Hepatocyte (in vitro differentiated cells): ENCODE data around the gene ARRDC1.

Experiments
- EZH2phosphoT487 ChIP-seq: fragments of 200-600 bp; sonication (generic); IDR thresholded peaks from one replicate; pipeline ENCODE4 v1.6.1; 2018; ENCODE audit warnings: antibody characterized with exemption, mild to moderate bottlenecking, low read depth, moderate library complexity; ENCODE audit not compliant: unreplicated experiment, severe bottlenecking
- TF ChIP-seq, protein P1 (sequence below): fragments of 200-600 bp; sonication (generic); IDR thresholded peaks from 2 replicates; pipeline ENCODE4 v1.5.1; 2016; ENCODE audit warnings: antibody characterized with exemption, mild to moderate bottlenecking; ENCODE audit not compliant: poor library complexity

DNA sequence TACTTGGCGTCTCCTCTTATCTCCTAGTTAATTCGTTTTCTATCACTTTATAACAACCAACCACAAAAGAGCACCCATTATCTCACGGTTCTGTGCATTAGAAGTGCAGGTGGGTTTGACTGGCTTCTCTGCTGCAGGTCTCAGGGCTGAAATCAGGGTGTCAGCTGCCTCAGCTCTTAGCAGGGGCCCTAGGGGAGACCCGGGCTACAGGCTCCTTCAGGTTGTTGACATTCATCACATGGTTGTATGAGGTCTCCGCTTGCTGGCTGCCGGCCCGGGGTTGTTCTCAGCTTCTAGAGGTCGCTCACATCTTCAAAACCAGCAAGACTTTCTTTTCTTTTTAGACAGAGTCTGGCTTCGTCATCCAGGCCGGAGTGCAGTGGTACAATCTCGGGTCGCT lies 12.3 kb upstream of the ARRDC1 start:
- TF ChIP-seq EZH2phosphoT487, result no peak
- TF ChIP-seq, protein P1, sequence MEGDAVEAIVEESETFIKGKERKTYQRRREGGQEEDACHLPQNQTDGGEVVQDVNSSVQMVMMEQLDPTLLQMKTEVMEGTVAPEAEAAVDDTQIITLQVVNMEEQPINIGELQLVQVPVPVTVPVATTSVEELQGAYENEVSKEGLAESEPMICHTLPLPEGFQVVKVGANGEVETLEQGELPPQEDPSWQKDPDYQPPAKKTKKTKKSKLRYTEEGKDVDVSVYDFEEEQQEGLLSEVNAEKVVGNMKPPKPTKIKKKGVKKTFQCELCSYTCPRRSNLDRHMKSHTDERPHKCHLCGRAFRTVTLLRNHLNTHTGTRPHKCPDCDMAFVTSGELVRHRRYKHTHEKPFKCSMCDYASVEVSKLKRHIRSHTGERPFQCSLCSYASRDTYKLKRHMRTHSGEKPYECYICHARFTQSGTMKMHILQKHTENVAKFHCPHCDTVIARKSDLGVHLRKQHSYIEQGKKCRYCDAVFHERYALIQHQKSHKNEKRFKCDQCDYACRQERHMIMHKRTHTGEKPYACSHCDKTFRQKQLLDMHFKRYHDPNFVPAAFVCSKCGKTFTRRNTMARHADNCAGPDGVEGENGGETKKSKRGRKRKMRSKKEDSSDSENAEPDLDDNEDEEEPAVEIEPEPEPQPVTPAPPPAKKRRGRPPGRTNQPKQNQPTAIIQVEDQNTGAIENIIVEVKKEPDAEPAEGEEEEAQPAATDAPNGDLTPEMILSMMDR, result no peak
